ENCODE data around the gene DPEP1. TPM values are rescaled to one million over a fixed set of nuclear protein-coding genes. Genes with fewer than 3 reads are reported as not detected.

DPEP1 gene
- total RNA-seq, 1 donor from 2014 or later = not detected

DNA sequence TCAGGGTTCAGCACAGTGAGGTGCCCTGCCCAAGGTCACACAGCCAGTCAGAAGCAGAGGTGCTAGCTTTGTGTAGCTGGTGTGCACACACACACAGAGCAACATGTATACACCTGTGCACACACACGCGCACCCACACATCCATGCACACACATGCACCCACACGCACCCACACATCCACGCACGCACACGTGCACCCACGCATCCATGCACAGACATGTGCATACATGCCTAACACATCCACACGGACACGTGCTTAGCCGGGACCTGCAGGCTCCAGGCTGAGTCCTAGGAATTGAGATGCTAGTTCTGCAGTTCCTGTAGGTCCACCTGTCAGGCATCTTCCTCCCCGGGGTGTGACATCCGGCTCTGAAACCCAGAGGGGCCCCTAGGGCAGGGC, 13.0 kb upstream of the DPEP1 start:
- Histone ChIP-seq H3K9me3 (no peaks in the 10 kb centered on the region), H3K4me3 (no peak overlapping the region), H3K4me1 (no peaks in the 10 kb centered on the region), H3K27ac (no peak overlapping the region), H3K36me3 (no peaks in the 10 kb centered on the region), H3K27me3 (no peaks in the 10 kb centered on the region)
- DNase-seq (ENCODE audit: low spot score in 2 of 2) = no peak
- TF ChIP-seq, protein P1, sequence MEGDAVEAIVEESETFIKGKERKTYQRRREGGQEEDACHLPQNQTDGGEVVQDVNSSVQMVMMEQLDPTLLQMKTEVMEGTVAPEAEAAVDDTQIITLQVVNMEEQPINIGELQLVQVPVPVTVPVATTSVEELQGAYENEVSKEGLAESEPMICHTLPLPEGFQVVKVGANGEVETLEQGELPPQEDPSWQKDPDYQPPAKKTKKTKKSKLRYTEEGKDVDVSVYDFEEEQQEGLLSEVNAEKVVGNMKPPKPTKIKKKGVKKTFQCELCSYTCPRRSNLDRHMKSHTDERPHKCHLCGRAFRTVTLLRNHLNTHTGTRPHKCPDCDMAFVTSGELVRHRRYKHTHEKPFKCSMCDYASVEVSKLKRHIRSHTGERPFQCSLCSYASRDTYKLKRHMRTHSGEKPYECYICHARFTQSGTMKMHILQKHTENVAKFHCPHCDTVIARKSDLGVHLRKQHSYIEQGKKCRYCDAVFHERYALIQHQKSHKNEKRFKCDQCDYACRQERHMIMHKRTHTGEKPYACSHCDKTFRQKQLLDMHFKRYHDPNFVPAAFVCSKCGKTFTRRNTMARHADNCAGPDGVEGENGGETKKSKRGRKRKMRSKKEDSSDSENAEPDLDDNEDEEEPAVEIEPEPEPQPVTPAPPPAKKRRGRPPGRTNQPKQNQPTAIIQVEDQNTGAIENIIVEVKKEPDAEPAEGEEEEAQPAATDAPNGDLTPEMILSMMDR (IDR thresholded peaks at IDR 0.05) = no peak
- intact Hi-C loops (cut with DNase I) = no loop called here

DNA sequence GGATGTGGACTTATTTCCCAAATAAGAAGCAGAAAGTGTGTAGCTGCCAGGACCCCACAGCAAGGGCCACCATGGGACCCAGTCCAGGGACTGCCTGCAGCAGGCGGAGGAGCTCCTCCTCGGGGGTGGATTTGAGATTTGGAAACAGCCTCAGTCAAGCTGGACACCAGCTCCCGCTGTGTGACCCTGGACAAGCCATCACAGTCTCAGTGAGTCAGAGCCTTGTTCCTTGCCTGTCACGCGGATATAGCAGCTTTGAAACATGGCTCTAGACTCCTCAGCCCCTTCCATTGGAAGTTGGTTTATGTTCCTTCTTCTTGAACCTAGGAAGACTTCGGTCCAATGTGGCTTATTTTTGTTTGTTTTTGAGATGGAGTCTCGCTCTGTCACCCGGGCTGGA, 12.5 kb upstream of the DPEP1 start:
- Histone ChIP-seq H3K27ac (no peak overlapping the region), H3K36me3 (no peaks in the 10 kb centered on the region), H3K4me3 (no peak overlapping the region), H3K4me1 (no peaks in the 10 kb centered on the region), H3K27me3 (no peaks in the 10 kb centered on the region), H3K9me3 (no peaks in the 10 kb centered on the region)
- intact Hi-C loops (cut with DNase I) = no loop called here
- TF ChIP-seq, protein P1 (IDR thresholded peaks at IDR 0.05) = no peak
- no peak for DNase-seq (ENCODE audit: low spot score in 2 of 2)

DNA sequence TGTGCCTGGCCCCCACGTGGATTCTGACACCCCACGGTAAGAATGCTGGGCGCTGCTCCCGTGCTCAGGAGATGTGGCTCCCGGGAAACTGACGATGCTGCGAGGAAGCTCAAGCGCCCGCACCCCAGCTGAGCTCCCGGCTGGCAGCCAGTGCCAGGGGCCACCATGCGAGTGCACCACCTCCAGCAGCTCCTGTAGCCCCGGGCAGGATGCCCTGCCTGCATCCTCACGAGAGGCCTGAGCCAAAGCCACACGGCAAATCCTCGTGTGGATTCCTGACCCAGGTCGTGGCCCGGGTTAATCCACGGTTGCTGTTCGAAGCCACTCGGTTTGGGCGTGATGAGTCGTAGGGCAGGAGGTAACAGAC, 11.6 kb upstream of the DPEP1 start:
- Histone ChIP-seq H3K36me3 (no peaks in the 10 kb centered on the region), H3K27ac (no peak overlapping the region), H3K27me3 (no peaks in the 10 kb centered on the region), H3K9me3 (no peaks in the 10 kb centered on the region), H3K4me3 (no peak overlapping the region), H3K4me1 (no peaks in the 10 kb centered on the region)
- intact Hi-C loops (cut with DNase I) = no loop called here
- no peak for DNase-seq (ENCODE audit: low spot score in 2 of 2)
- TF ChIP-seq, protein P1 (IDR thresholded peaks at IDR 0.05) = no peak

DNA sequence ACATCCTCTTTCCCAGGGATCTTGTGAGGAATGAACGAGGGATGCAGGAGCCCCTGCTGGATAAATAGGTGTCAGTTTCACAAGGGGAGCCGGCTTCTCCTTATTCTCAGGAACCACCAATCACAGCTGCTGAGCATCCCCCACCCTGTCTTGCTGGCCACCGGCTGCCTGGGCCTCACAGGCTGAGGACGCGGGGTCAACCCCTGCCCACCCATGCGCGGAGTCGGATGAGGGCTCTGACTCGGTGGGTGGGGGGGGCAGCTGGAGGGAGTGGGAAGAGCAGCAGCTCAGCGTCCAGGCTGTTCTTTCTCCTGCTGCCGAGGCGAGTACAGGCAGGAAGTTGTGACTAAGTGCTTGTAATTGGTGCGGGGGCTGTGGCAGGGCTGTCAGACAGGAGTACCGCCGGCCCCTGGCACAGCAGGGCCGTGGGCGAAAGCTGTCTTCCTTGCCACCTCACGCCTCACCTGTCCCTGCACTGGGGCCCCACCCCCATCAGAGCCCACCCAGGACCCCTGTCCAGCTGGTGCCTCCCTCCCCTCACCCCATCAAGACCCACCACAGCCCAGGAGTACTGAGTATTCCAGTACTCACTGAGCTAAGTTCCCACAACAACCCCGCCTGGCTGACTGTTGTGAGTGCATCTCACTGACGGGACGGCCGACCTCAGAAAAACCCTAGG, 11.0 kb upstream of the DPEP1 start:
- TF ChIP-seq, protein P1 (IDR thresholded peaks at IDR 0.05) = no peak
- Histone ChIP-seq H3K4me1 (no peaks in the 10 kb centered on the region), H3K27ac (no peak overlapping the region), H3K4me3 (no peak overlapping the region), H3K27me3 (no peaks in the 10 kb centered on the region), H3K36me3 (no peaks in the 10 kb centered on the region), H3K9me3 (no peaks in the 10 kb centered on the region)
- DNase-seq (ENCODE audit: low spot score in 2 of 2) = peak in 1 of 2 donors; percentile 22
- intact Hi-C loops (cut with DNase I) = no loop called here

DNA sequence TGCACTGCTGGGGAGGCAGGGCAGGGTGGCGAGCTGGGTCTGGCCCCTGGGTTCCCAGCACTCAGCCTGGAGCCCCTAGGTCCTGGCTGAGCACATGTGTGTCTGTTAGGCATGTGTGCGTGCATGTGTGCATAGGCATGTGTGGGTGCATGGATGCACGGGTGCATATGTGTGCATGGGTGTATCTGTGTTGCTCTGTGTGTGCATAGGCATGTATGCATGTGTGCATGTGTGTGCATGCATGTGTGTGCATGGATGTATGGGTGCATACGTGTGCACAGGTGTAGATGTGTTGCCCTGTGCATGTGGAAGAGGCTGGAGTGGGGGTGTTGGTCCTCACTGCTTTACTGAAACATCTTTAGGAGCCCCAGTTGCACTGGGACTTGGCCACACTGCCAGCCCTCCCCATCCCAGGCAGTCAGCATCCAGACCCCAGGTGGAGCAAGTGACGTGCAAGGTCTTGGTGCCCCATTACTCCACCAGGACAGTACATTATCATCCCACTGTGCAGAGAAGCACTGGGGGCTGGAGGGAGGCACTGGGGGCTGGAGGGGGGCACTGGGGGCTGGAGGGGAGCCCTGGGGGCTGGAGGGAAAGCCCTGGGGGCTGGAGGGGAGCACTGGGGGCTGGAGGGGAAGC, 10.4 kb upstream of the DPEP1 start:
- no peaks in the 10 kb centered on the region for H3K36me3 ChIP-seq
- DNase-seq (ENCODE audit: low spot score in 2 of 2) = no peak
- H3K4me3 ChIP-seq = no peak overlapping the region
- no peak overlapping the region for H3K27ac ChIP-seq
- no peaks in the 10 kb centered on the region for H3K9me3 ChIP-seq
- no peaks in the 10 kb centered on the region for H3K27me3 ChIP-seq
- H3K4me1 ChIP-seq = no peaks in the 10 kb centered on the region
- intact Hi-C loops (cut with DNase I) = no loop called here
- TF ChIP-seq, protein P1 (IDR thresholded peaks at IDR 0.05) = no peak
